HepG2 (cell line): ENCODE measurements around the gene WDR83. TPM values are rescaled to one million over a fixed set of nuclear protein-coding genes. Genes with fewer than 3 reads are reported as not detected.

Experiments
- ATM ChIP-seq: fragments of 450-650 bp; IDR thresholded peaks from 2 replicates; pipeline ENCODE4 v1.7.1; 2017; ENCODE audit warnings: mild to moderate bottlenecking, borderline replicate concordance
- CC2D1A ChIP-seq: sonication (generic); formaldehyde crosslinking; IDR thresholded peaks from 2 replicates; pipeline ENCODE4 v1.8.1; 2023; ENCODE audit warnings: mild to moderate bottlenecking, missing genetic modification reagents
- CCDC6 ChIP-seq: sonication (generic); formaldehyde crosslinking; IDR thresholded peaks from 2 replicates; pipeline ENCODE4 v1.8.1; 2022; ENCODE audit warnings: mild to moderate bottlenecking, missing genetic modification reagents, moderate library complexity
- CHCHD3 ChIP-seq: sonication (generic); formaldehyde crosslinking; IDR thresholded peaks from 2 replicates; pipeline ENCODE4 v1.8.0; 2022; ENCODE audit warnings: mild to moderate bottlenecking, missing genetic modification reagents, moderate library complexity
- HDAC1 ChIP-seq: sonication (generic); formaldehyde crosslinking; IDR thresholded peaks from 2 replicates; pipeline ENCODE4 v1.5.1; 2020; ENCODE audit warnings: mild to moderate bottlenecking, missing genetic modification reagents
- HOXA7 ChIP-seq: sonication (generic); formaldehyde crosslinking; IDR thresholded peaks from 2 replicates; pipeline ENCODE4 v1.8.1; 2022; ENCODE audit warnings: mild to moderate bottlenecking, missing genetic modification reagents, moderate library complexity
- IRX3 ChIP-seq: sonication (generic); formaldehyde crosslinking; IDR thresholded peaks from 2 replicates; pipeline ENCODE4 v1.8.1; 2023; ENCODE audit warnings: mild to moderate bottlenecking, low read depth, missing genetic modification reagents, borderline replicate concordance
- MED8 ChIP-seq: sonication (generic); formaldehyde crosslinking; IDR thresholded peaks from 2 replicates; pipeline ENCODE4 v1.8.1; 2023; ENCODE audit warnings: mild to moderate bottlenecking, missing genetic modification reagents; ENCODE audit not compliant: insufficient replicate concordance
- MXD1 ChIP-seq: sonication (generic); formaldehyde crosslinking; IDR thresholded peaks from 2 replicates; pipeline ENCODE4 v1.4.0; 2020; ENCODE audit warnings: mild to moderate bottlenecking, missing genetic modification reagents
- NFYB ChIP-seq: sonication (generic); formaldehyde crosslinking; IDR thresholded peaks from 2 replicates; pipeline ENCODE4 v1.4.0; 2020; ENCODE audit warnings: missing genetic modification reagents
- SMAD9 ChIP-seq: sonication (generic); formaldehyde crosslinking; IDR thresholded peaks from 2 replicates; pipeline ENCODE4 v1.5.1; 2020; ENCODE audit warnings: mild to moderate bottlenecking, missing genetic modification reagents
- TARDBP ChIP-seq: sonication (generic); formaldehyde crosslinking; IDR thresholded peaks from 2 replicates; pipeline ENCODE4 v1.8.0; 2022; ENCODE audit warnings: mild to moderate bottlenecking, missing genetic modification reagents
- TMF1 ChIP-seq: sonication (generic); formaldehyde crosslinking; IDR thresholded peaks from 2 replicates; pipeline ENCODE4 v1.8.1; 2022; ENCODE audit warnings: low read depth, missing genetic modification reagents
- ZBTB7B ChIP-seq: sonication (generic); formaldehyde crosslinking; IDR thresholded peaks from 2 replicates; pipeline ENCODE4 v1.4.0; 2020; ENCODE audit warnings: missing genetic modification reagents
- ZNF230 ChIP-seq: sonication (generic); formaldehyde crosslinking; IDR thresholded peaks from 2 replicates; pipeline ENCODE4 v1.4.0; 2020; ENCODE audit warnings: mild to moderate bottlenecking, missing genetic modification reagents
- ZNF713 ChIP-seq: sonication (generic); formaldehyde crosslinking; IDR thresholded peaks from 2 replicates; pipeline ENCODE4 v1.4.0; 2020; ENCODE audit warnings: mild to moderate bottlenecking, missing genetic modification reagents
- polyA plus RNA-seq, 8 experiments: library from polyadenylated mRNA; depleted of rRNA in 3 of 8; stranded (reverse) in 7 of 8; unstranded in 1 of 8; fragments of >200 nt; fragmentation: Illumina TruSeq in 4 of 8; extraction: Trizol in 4 of 8; gene quantifications; 2 replicates each; pipeline versions ENCODE4 v1.2.1 to v1.2.3, GENCODE V29; 2011 to 2016; ENCODE audit warnings: low read depth in 4 of 8, missing spikeins in 1 of 8, mixed read lengths in 1 of 8; ENCODE audit not compliant: insufficient read depth in 1 of 8
- total RNA-seq, 5 experiments: library from RNA; depleted of rRNA; stranded (reverse); fragments of >200 nt; fragmentation: Illumina TruSeq; extraction: Trizol; gene quantifications; 2 replicates each; pipeline ENCODE4 v1.2.3, GENCODE V29; 2016; ENCODE audit warnings: low read depth in 1 of 5
- TF ChIP-seq, protein P1 (sequence below): sonication (generic); formaldehyde crosslinking; IDR thresholded peaks from 2 replicates; pipeline ENCODE4 v1.8.0; 2023; ENCODE audit warnings: mild to moderate bottlenecking, missing genetic modification reagents
- TF ChIP-seq, protein P2 (sequence below): sonication (generic); formaldehyde crosslinking; IDR thresholded peaks from 2 replicates; pipeline ENCODE4 v1.5.0; 2020; ENCODE audit warnings: mild to moderate bottlenecking, missing genetic modification reagents, borderline replicate concordance
- TF ChIP-seq, protein P3 (sequence below): sonication (generic); formaldehyde crosslinking; IDR thresholded peaks from 2 replicates; pipeline ENCODE4 v1.5.1; 2020; ENCODE audit warnings: mild to moderate bottlenecking, moderate library complexity, missing genetic modification reagents
- TF ChIP-seq, protein P4 (sequence below): sonication (generic); formaldehyde crosslinking; IDR thresholded peaks from 2 replicates; pipeline ENCODE4 v1.5.1; 2020; ENCODE audit warnings: missing genetic modification reagents, mild to moderate bottlenecking, borderline replicate concordance
- TF ChIP-seq, protein P5 (sequence below): IDR thresholded peaks from 2 replicates; pipeline ENCODE4 v1.6.1; 2012; ENCODE audit warnings: low read depth, low read length, improper control_type of control experiment

Gene WDR83
- total and polyA plus RNA-seq, 2 of the 13 experiments (the other 11 are each of a cell fraction or from before 2014, with no cell fraction given): 4.5 to 10.7 TPM

DNA sequence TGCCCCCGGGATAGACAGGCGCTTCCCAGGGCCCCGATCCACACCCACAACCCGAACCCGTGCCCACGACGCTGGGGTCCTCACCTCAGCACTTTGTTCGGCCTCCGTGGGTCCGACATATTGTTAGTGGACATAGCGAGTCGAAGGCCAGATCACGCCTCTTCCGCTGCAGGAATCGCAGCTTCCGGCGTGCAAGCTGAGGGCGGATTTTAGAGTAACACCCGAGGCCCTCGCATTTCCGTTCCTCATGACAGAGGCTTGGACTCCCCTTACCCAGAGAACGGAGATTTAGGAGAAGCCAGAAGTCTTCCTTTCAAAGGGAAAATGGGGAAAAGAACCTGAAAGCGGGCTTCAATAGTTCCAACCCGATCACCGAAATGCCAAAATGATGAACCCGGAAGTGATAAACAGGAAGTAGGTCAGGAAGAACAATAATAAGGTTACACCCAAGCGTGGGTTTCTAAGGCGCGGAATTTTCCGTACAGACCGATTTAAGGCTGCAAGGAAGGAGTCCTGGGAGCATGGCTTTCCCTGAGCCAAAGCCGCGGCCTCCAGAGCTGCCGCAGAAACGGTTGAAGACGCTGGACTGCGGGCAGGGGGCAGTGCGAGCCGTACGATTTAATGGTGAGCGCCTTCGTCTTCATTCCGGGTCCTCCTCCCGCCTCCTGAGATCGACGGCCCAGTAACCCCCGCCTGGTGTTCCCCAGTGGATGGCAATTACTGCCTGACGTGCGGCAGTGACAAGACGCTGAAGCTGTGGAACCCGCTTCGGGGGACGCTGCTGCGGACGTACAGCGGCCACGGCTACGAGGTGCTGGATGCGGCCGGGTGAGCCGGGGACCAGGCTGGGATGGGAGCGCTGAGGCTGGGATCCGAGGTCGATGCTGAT, 2.9 kb downstream of the WDR83 start (continued):
- peak; percentile 59 for TF ChIP-seq HDAC1
- no peak for TF ChIP-seq ZNF713
- TF ChIP-seq, protein P1, sequence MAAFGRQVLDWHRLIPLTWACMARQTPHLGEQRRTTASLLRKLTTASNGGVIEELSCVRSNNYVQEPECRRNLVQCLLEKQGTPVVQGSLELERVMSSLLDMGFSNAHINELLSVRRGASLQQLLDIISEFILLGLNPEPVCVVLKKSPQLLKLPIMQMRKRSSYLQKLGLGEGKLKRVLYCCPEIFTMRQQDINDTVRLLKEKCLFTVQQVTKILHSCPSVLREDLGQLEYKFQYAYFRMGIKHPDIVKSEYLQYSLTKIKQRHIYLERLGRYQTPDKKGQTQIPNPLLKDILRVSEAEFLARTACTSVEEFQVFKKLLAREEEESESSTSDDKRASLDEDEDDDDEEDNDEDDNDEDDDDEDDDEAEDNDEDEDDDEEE (CRISPR knock-in tag): peak; percentile 68; the same call in 1 of the 2 replicates
- TF ChIP-seq, protein P2, sequence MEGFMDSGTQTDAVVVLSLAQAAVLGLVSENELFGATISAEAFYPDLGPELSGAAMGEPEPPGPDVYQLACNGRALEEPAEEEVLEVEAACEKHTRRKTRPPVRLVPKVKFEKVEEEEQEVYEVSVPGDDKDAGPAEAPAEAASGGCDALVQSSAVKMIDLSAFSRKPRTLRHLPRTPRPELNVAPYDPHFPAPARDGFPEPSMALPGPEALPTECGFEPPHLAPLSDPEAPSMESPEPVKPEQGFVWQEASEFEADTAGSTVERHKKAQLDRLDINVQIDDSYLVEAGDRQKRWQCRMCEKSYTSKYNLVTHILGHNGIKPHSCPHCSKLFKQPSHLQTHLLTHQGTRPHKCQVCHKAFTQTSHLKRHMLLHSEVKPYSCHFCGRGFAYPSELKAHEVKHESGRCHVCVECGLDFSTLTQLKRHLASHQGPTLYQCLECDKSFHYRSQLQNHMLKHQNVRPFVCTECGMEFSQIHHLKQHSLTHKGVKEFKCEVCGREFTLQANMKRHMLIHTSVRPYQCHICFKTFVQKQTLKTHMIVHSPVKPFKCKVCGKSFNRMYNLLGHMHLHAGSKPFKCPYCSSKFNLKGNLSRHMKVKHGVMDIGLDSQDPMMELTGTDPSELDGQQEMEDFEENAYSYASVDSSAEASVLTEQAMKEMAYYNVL (CRISPR knock-in tag): peak; percentile 32; the same call in 1 of the 2 replicates
- TF ChIP-seq, protein P3, sequence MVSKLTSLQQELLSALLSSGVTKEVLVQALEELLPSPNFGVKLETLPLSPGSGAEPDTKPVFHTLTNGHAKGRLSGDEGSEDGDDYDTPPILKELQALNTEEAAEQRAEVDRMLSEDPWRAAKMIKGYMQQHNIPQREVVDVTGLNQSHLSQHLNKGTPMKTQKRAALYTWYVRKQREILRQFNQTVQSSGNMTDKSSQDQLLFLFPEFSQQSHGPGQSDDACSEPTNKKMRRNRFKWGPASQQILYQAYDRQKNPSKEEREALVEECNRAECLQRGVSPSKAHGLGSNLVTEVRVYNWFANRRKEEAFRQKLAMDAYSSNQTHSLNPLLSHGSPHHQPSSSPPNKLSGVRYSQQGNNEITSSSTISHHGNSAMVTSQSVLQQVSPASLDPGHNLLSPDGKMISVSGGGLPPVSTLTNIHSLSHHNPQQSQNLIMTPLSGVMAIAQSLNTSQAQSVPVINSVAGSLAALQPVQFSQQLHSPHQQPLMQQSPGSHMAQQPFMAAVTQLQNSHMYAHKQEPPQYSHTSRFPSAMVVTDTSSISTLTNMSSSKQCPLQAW (CRISPR knock-in tag): peak; percentile 79
- TF ChIP-seq TMF1 (CRISPR knock-in tag): no peak
- TF ChIP-seq HOXA7: no peak
- peak; percentile 51; the same call in 1 of the 2 replicates for TF ChIP-seq CCDC6 (CRISPR knock-in tag)
- TF ChIP-seq CC2D1A: 0 out of 2 replicates have a peak, but pooled peaks have one; percentile 46
- TF ChIP-seq MXD1 (CRISPR knock-in tag): peak; percentile 75
- TF ChIP-seq, protein P4, sequence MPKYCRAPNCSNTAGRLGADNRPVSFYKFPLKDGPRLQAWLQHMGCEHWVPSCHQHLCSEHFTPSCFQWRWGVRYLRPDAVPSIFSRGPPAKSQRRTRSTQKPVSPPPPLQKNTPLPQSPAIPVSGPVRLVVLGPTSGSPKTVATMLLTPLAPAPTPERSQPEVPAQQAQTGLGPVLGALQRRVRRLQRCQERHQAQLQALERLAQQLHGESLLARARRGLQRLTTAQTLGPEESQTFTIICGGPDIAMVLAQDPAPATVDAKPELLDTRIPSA (CRISPR knock-in tag): 0 out of 2 replicates have a peak, but pooled peaks have one; percentile 54
- TF ChIP-seq MED8 (CRISPR knock-in tag): peak; percentile 45
- peak; percentile 80; the same call in 1 of the 2 replicates for TF ChIP-seq TARDBP (CRISPR knock-in tag)
- TF ChIP-seq IRX3: no peak
- TF ChIP-seq SMAD9 (CRISPR knock-in tag): 0 out of 2 replicates have a peak, but pooled peaks have one; percentile 11
- no peak for TF ChIP-seq CHCHD3 (CRISPR knock-in tag)
- TF ChIP-seq ZNF230 (CRISPR knock-in tag): no peak; the same call in 1 of the 2 replicates
- no peak for TF ChIP-seq ATM
- TF ChIP-seq ZBTB7B (CRISPR knock-in tag): no peak; the same call in 1 of the 2 replicates
- TF ChIP-seq, protein P5, sequence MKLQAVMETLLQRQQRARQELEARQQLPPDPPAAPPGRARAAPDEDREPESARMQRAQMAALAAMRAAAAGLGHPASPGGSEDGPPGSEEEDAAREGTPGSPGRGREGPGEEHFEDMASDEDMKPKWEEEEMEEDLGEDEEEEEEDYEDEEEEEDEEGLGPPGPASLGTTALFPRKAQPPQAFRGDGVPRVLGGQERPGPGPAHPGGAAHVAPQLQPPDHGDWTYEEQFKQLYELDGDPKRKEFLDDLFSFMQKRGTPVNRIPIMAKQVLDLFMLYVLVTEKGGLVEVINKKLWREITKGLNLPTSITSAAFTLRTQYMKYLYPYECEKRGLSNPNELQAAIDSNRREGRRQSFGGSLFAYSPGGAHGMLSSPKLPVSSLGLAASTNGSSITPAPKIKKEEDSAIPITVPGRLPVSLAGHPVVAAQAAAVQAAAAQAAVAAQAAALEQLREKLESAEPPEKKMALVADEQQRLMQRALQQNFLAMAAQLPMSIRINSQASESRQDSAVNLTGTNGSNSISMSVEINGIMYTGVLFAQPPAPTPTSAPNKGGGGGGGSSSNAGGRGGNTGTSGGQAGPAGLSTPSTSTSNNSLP: no peak
- TF ChIP-seq NFYB (CRISPR knock-in tag): peak; percentile 25; the same call in 1 of the 2 replicates
